Testis (tissue), 2 donors: ENCODE data around the gene MED27.

Source experiments
- POLR2A ChIP-seq: fragments of 450-650 bp; IDR thresholded peaks from one replicate; pipeline ENCODE4 v1.6.1; 2017; ENCODE audit warnings: antibody characterized with exemption, mild to moderate bottlenecking, moderate library complexity
- TF ChIP-seq, protein P1 (sequence below), 3 experiments: fragments of 450-650 bp in 2 of 3; fragments of 200-600 bp in 1 of 3; sonication (generic) in 1 of 3; IDR thresholded peaks; one replicate each; pipeline ENCODE4 v1.5.1; 2016 to 2019; ENCODE audit warnings: antibody characterized with exemption in 3 of 3, mild to moderate bottlenecking in 2 of 3, moderate library complexity in 1 of 3

DNA sequence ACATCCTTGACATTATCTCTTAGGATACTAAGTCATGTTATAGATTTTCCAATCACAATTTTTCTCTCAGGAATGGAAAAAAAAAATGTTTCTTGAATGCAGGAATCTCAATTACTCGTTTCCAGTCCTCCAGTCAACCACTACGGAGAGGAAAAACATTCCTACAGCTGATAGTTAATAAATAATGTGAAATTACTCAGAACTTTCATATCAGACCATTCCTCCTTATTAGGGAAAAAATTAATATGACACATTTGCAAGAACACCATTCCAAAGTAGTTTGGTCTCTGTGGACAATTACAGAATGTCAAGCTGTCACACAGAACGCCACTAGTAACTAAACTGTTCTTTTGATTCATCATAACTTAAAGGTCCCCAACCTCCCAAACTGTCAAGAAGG is 31.5 kb downstream of the MED27 start:
- TF ChIP-seq, protein P1, sequence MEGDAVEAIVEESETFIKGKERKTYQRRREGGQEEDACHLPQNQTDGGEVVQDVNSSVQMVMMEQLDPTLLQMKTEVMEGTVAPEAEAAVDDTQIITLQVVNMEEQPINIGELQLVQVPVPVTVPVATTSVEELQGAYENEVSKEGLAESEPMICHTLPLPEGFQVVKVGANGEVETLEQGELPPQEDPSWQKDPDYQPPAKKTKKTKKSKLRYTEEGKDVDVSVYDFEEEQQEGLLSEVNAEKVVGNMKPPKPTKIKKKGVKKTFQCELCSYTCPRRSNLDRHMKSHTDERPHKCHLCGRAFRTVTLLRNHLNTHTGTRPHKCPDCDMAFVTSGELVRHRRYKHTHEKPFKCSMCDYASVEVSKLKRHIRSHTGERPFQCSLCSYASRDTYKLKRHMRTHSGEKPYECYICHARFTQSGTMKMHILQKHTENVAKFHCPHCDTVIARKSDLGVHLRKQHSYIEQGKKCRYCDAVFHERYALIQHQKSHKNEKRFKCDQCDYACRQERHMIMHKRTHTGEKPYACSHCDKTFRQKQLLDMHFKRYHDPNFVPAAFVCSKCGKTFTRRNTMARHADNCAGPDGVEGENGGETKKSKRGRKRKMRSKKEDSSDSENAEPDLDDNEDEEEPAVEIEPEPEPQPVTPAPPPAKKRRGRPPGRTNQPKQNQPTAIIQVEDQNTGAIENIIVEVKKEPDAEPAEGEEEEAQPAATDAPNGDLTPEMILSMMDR (IDR thresholded peaks at IDR 0.05) = no peak
- no peak for TF ChIP-seq POLR2A
